Loucy (cell line): Measurements from ENCODE around the gene KCNMA1.

Experiments
- H2AFZ ChIP-seq: fragments of 200-600 bp; sonication (generic); 2 replicates; pipeline ENCODE4 v1.6.0; 2016; ENCODE audit warnings: antibody characterized with exemption, mild to moderate bottlenecking, low read length, moderate library complexity
- H3F3A ChIP-seq: fragments of 200-600 bp; 2 replicates; pipeline ENCODE4 v1.6.0; 2016; ENCODE audit warnings: antibody characterized with exemption, low read depth, mild to moderate bottlenecking
- H3K27me3 ChIP-seq: fragments of 200-600 bp; sonication (generic); 2 replicates; pipeline ENCODE4 v1.6.1; 2014; ENCODE audit warnings: low read length, mild to moderate bottlenecking; ENCODE audit not compliant: insufficient read depth, poor library complexity, severe bottlenecking
- H3K36me3 ChIP-seq: fragments of 200-600 bp; sonication (generic); 2 replicates; pipeline ENCODE4 v1.6.1; 2016; ENCODE audit warnings: low read length; ENCODE audit not compliant: insufficient read depth
- H3K4me1 ChIP-seq: fragments of 200-600 bp; sonication (generic); 2 replicates; pipeline ENCODE4 v1.5.1; 2014; ENCODE audit warnings: low read length, mild to moderate bottlenecking; ENCODE audit not compliant: insufficient read depth, poor library complexity, severe bottlenecking
- H3K4me2 ChIP-seq: fragments of 200-600 bp; sonication (generic); 2 replicates; pipeline ENCODE4 v1.6.0; 2014; ENCODE audit warnings: antibody characterized with exemption, low read length, low read depth, mild to moderate bottlenecking; ENCODE audit not compliant: poor library complexity, severe bottlenecking
- H3K4me3 ChIP-seq: fragments of 200-600 bp; sonication (generic); 2 replicates; pipeline ENCODE4 v1.5.1; 2014; ENCODE audit warnings: low read length, mild to moderate bottlenecking, mixed read lengths; ENCODE audit not compliant: poor library complexity, severe bottlenecking
- H3K79me2 ChIP-seq: fragments of 200-600 bp; sonication (generic); 2 replicates; pipeline ENCODE4 v1.6.1; 2014; ENCODE audit warnings: low read length; ENCODE audit not compliant: insufficient read depth
- H3K9ac ChIP-seq: fragments of 200-600 bp; sonication (generic); 2 replicates; pipeline ENCODE4 v1.6.0; 2014; ENCODE audit warnings: mild to moderate bottlenecking, low read depth, low read length, moderate library complexity; ENCODE audit not compliant: poor library complexity, severe bottlenecking
- H3K9me2 ChIP-seq: fragments of 200-600 bp; sonication (generic); replicated peaks from 2 replicates; pipeline ENCODE4 v1.6.1; 2016; ENCODE audit warnings: low read depth, low read length, mixed read lengths
- H3K9me3 ChIP-seq: fragments of 200-600 bp; sonication (generic); 2 replicates; pipeline ENCODE4 v1.6.1; 2014; ENCODE audit warnings: mild to moderate bottlenecking, antibody characterized with exemption, low read length, low read depth; ENCODE audit not compliant: insufficient read depth
- H4K20me1 ChIP-seq: fragments of 200-600 bp; sonication (generic); 2 replicates; pipeline ENCODE4 v1.6.0; 2014; ENCODE audit warnings: antibody characterized with exemption, low read length, mild to moderate bottlenecking; ENCODE audit not compliant: insufficient read depth, poor library complexity, severe bottlenecking
- EZH2phosphoT487 ChIP-seq: fragments of 200-600 bp; IDR thresholded peaks from 2 replicates; pipeline ENCODE4 v1.6.1; 2018; ENCODE audit warnings: antibody characterized with exemption, mild to moderate bottlenecking, moderate library complexity, borderline replicate concordance
- TF ChIP-seq, protein P1 (sequence below): fragments of 200-600 bp; sonication (generic); conservative IDR thresholded peaks from 2 replicates; pipeline ENCODE4 v1.5.1; 2014; ENCODE audit warnings: mild to moderate bottlenecking, antibody characterized with exemption, low read length

The KCNMA1 gene

DNA sequence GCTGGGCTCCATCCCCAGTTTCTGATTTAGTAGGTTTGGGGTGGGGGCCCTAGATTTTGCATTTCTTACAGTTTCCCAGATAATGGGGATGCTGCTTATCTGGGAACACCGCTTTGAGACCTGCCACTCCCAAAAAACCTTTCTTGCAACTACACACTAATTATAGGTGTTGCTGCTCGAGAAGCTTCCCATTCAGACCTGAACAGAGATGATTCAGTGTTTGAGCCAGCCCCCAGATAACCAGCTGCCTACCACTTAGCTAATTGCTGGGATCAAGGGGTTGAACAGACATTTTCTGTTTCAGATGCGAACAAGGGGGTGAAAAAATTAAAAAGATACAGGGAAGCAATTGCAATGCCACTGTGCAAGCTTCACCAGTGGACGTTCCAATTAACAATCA lies 448.5 kb downstream of the KCNMA1 start:
- no peaks in the 10 kb centered on the region for H3K4me1 ChIP-seq
- no peak for TF ChIP-seq EZH2phosphoT487
- TF ChIP-seq, protein P1, sequence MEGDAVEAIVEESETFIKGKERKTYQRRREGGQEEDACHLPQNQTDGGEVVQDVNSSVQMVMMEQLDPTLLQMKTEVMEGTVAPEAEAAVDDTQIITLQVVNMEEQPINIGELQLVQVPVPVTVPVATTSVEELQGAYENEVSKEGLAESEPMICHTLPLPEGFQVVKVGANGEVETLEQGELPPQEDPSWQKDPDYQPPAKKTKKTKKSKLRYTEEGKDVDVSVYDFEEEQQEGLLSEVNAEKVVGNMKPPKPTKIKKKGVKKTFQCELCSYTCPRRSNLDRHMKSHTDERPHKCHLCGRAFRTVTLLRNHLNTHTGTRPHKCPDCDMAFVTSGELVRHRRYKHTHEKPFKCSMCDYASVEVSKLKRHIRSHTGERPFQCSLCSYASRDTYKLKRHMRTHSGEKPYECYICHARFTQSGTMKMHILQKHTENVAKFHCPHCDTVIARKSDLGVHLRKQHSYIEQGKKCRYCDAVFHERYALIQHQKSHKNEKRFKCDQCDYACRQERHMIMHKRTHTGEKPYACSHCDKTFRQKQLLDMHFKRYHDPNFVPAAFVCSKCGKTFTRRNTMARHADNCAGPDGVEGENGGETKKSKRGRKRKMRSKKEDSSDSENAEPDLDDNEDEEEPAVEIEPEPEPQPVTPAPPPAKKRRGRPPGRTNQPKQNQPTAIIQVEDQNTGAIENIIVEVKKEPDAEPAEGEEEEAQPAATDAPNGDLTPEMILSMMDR, result no peak
- no peaks in the 10 kb centered on the region for H3K27me3 ChIP-seq

DNA sequence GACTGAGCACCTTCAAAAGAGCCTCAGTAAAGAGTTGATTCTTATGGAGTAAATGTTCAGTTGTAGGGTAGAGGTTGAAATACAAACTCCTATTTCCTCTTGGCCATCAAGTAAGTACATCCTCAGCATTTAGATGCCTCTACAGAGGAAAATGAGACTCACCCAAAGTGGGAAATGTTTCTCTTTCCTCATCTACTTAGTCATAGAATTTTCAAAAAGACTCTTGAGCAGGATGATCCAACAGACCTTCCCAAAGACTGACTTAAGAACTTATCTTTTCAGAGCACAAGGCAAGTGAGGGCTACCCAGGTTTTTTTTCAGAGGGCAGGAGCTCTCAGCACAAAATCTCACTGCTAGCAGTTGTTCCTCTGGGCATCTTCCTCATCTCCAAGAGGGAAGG lies 449.1 kb downstream of the KCNMA1 start:
- H3K9ac ChIP-seq, result no peak overlapping the region
- TF ChIP-seq, protein P1, result no peak
- no peak for TF ChIP-seq EZH2phosphoT487
- H3K9me2 ChIP-seq, result no peaks in the 10 kb centered on the region
- H3K4me1 ChIP-seq, result no peaks in the 10 kb centered on the region
- H3K4me3 ChIP-seq, result no peak overlapping the region
- no peaks in the 10 kb centered on the region for H3K27me3 ChIP-seq
- no peak overlapping the region for H2AFZ ChIP-seq
- H3K9me3 ChIP-seq, result no peaks in the 10 kb centered on the region
- H3K36me3 ChIP-seq, result no peaks in the 10 kb centered on the region
- H3K4me2 ChIP-seq, result no peak overlapping the region
- H3K79me2 ChIP-seq, result no peaks in the 10 kb centered on the region
- H3F3A ChIP-seq, result no peaks in the 10 kb centered on the region
- no peaks in the 10 kb centered on the region for H4K20me1 ChIP-seq

More for the DNA sequence above, 448.5 kb downstream of the KCNMA1 start:
- H3K9me3 ChIP-seq, result no peaks in the 10 kb centered on the region
- H3K9me2 ChIP-seq, result no peaks in the 10 kb centered on the region
- H3F3A ChIP-seq, result no peaks in the 10 kb centered on the region
- H3K36me3 ChIP-seq, result no peaks in the 10 kb centered on the region
- no peak overlapping the region for H3K9ac ChIP-seq
- no peak overlapping the region for H3K4me3 ChIP-seq
- H3K79me2 ChIP-seq, result no peaks in the 10 kb centered on the region
- no peak overlapping the region for H2AFZ ChIP-seq
- H4K20me1 ChIP-seq, result no peaks in the 10 kb centered on the region
- H3K4me2 ChIP-seq, result no peak overlapping the region

DNA sequence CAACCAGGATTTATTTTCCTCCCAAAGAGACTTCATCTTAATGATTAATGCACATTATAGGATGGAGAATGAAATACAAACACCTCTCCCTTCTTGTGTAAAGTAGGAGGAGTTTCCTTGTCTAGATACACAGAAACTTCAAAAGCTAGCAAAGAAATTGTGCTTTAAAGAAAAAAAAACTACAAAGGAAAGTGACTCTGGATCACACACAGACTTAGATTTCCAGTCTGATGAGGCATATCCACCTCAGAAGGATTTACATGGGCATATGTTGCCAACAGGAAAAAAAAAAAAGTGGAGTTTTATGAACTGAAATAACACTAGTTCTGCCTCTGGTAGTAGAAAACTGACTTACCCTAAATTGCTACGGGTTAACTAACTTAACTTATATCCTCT lies 449.6 kb downstream of the KCNMA1 start:
- Histone ChIP-seq H3K9me3 (no peaks in the 10 kb centered on the region), H3K27me3 (no peaks in the 10 kb centered on the region), H3K4me3 (no peak overlapping the region), H3K4me2 (no peak overlapping the region), H3K4me1 (no peaks in the 10 kb centered on the region), H3F3A (no peaks in the 10 kb centered on the region), H4K20me1 (no peaks in the 10 kb centered on the region), H2AFZ (no peak overlapping the region), H3K9ac (no peak overlapping the region), H3K9me2 (no peaks in the 10 kb centered on the region), H3K79me2 (no peaks in the 10 kb centered on the region), H3K36me3 (no peaks in the 10 kb centered on the region)
- no peak for TF ChIP-seq EZH2phosphoT487
- TF ChIP-seq, protein P1, result no peak
